Mucosa of rectum (tissue), 2 donors: ENCODE data around the gene CREM.
"Not testable (repeated sequence)": the region's sequence is repeated elsewhere in the genome, so short reads cannot be mapped to it uniquely, and the experiment has no call there.

Experiments
- H3K27ac ChIP-seq, 2 donors: one replicate each; pipeline ENCODE4 v1.7.0; 2013; ENCODE audit warnings: inconsistent platforms in 2 of 2, low read depth in 2 of 2, low read length in 2 of 2
- H3K27me3 ChIP-seq, 2 donors: one replicate each; pipeline ENCODE4 v1.7.0; 2013; ENCODE audit warnings: low read length in 2 of 2; ENCODE audit not compliant: control insufficient read depth in 2 of 2, insufficient read depth in 2 of 2
- H3K36me3 ChIP-seq, 2 donors: one replicate each; pipeline ENCODE4 v1.7.0; 2013; ENCODE audit warnings: low read length in 2 of 2; ENCODE audit not compliant: control insufficient read depth in 2 of 2, insufficient read depth in 2 of 2
- H3K4me1 ChIP-seq, 2 donors: one replicate each; pipeline ENCODE4 v1.7.0; 2013; ENCODE audit warnings: low read length in 2 of 2, mild to moderate bottlenecking in 1 of 2; ENCODE audit not compliant: control insufficient read depth in 2 of 2, insufficient read depth in 2 of 2
- H3K4me3 ChIP-seq, 2 donors: one replicate each; pipeline ENCODE4 v1.7.0; 2013; ENCODE audit warnings: low read length in 2 of 2
- H3K9ac ChIP-seq, 2 donors: one replicate each; pipeline ENCODE4 v1.7.0; 2013; ENCODE audit warnings: low read length in 2 of 2, low read depth in 1 of 2, mild to moderate bottlenecking in 1 of 2
- H3K9me3 ChIP-seq, 2 donors: one replicate each; pipeline ENCODE4 v1.7.0; 2013; ENCODE audit warnings: low read length in 2 of 2; ENCODE audit not compliant: control insufficient read depth in 2 of 2
- donor health status: healthy.
- donor health status: Normal muscosa, but diverticular disease.

Gene CREM

GRCh38 chr10:35216303-35216905 lies 89.8 kb downstream of the CREM start:
- Histone ChIP-seq H3K36me3 (no peaks in the 10 kb centered on the region), H3K9ac (no peak overlapping the region), H3K27me3 (no peaks in the 10 kb centered on the region), H3K9me3 (no peaks in the 10 kb centered on the region), H3K27ac (no peak overlapping the region), H3K4me1 (peaks cover 0 to 2% of the 10 kb centered on the region in 2 donors), H3K4me3 (no peak overlapping the region)

DNA sequence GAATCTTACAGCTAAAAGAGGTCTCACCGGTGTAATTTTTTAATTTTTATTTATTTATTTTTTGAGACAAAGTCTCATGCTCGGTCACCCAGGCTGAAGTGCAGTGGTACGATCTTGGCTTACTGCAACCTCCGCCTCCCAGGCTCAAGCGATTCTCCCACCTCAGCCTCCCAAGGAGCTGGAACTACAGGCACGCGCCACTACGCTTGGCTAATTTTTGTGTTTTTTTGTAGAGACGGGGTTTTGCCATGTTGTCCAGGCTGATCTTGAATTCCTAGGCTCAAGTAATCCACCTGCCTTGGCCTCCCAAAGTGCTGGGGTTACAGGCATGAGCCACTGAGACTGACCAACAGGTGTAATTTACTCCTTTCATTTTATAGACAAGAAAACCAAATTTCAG lies 90.3 kb downstream of the CREM start:
- H3K4me3 ChIP-seq, H3K27ac ChIP-seq, H3K9ac ChIP-seq, H3K9me3 ChIP-seq, H3K4me1 ChIP-seq, H3K27me3 ChIP-seq, H3K36me3 ChIP-seq: not testable (repeated sequence)

- no peaks in the 10 kb centered on the region for H3K27me3 ChIP-seq
- no peaks in the 10 kb centered on the region for H3K9me3 ChIP-seq
- no peak overlapping the region for H3K9ac ChIP-seq
- H3K27ac ChIP-seq = no peak overlapping the region
- no peaks in the 10 kb centered on the region for H3K36me3 ChIP-seq
- H3K4me3 ChIP-seq = no peak overlapping the region
- peaks cover 0 to 2% of the 10 kb centered on the region in 2 donors for H3K4me1 ChIP-seq
Measured at GRCh38 chr10:35217455-35217854, 90.8 kb downstream of the CREM start.

- H3K27ac ChIP-seq = no peak overlapping the region
- H3K9me3 ChIP-seq = no peaks in the 10 kb centered on the region
- no peaks in the 10 kb centered on the region for H3K36me3 ChIP-seq
- H3K27me3 ChIP-seq = no peaks in the 10 kb centered on the region
- peak overlapping the region in 1 of 2 donors; percentile 38 for H3K4me3 ChIP-seq
- peaks cover 0 to 2% of the 10 kb centered on the region in 2 donors for H3K4me1 ChIP-seq
- no peak overlapping the region for H3K9ac ChIP-seq
Measured at GRCh38 chr10:35218339-35218955, 91.8 kb downstream of the CREM start.

GRCh38 chr10:35219292-35219691 lies 92.6 kb downstream of the CREM start:
- no peak overlapping the region for H3K27ac ChIP-seq
- H3K4me1 ChIP-seq = peaks cover 0 to 2% of the 10 kb centered on the region in 2 donors
- no peaks in the 10 kb centered on the region for H3K27me3 ChIP-seq
- H3K9ac ChIP-seq = no peak overlapping the region
- no peaks in the 10 kb centered on the region for H3K9me3 ChIP-seq
- H3K4me3 ChIP-seq = no peak overlapping the region
- H3K36me3 ChIP-seq = no peaks in the 10 kb centered on the region

GRCh38 chr10:35219891-35220890 lies 93.5 kb downstream of the CREM start:
- Histone ChIP-seq H3K27ac (no peak overlapping the region), H3K9ac (no peak overlapping the region), H3K4me1 (peaks cover 0 to 2% of the 10 kb centered on the region in 2 donors), H3K4me3 (no peak overlapping the region), H3K9me3 (no peaks in the 10 kb centered on the region), H3K27me3 (no peaks in the 10 kb centered on the region), H3K36me3 (no peaks in the 10 kb centered on the region)

DNA sequence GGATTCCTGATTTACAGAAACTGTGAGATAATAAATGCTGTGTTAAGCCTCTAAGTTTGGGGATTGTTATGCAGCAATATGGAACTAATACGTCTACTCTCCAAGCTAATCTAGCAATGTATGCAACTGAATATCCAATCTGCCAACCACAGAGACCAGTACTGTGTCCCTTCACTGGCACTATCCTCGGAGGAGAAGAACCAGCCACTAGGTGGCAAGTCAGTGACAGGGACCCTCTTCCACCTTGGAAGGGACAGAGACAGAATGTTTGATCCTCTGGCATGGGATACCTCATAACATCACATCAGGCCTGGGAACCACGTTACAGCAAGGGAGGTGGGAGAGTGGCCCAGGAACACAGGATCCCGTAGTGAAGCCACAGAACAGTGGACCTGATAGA lies 96.4 kb downstream of the CREM start:
- Histone ChIP-seq H3K9ac (no peak overlapping the region), H3K27me3 (no peaks in the 10 kb centered on the region), H3K36me3 (no peaks in the 10 kb centered on the region), H3K4me1 (no peaks in the 10 kb centered on the region), H3K9me3 (no peaks in the 10 kb centered on the region), H3K4me3 (no peak overlapping the region), H3K27ac (no peak overlapping the region)

DNA sequence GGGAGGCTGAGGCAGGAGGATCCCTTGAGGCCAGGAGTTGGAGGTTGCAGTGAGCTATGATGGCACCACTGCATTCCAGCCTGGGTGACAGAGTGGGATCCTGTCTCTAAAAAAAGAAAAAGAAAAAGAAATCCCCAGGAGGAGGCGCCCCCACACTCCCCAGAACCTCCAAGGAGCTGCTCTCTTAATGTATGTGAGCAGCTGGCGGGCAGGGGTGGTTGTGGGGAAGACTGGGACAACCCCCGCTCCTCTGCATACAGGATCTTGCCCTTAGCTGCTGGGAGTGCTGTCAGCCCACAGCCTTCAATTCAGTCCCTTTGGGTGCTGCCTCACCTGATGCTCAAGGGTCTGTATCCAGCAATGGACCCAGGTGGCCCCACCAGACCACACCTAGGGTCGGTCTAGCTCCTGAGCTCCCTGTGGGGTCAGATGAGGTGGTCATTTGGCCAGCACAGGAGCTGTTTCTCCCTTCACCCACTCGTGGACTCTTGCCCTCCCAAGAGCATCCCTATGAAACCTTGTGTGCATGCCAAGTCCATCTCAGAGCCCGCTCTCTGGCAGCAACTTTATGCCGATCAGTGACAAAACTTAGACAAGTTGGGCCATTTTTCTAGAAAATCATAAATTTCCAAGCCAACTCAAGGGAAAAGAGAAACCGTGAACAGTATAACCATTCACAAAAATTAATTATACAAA lies 97.5 kb downstream of the CREM start:
- H3K27me3 ChIP-seq = no peaks in the 10 kb centered on the region
- no peak overlapping the region for H3K9ac ChIP-seq
- no peak overlapping the region for H3K4me3 ChIP-seq
- H3K9me3 ChIP-seq = no peaks in the 10 kb centered on the region
- no peaks in the 10 kb centered on the region for H3K4me1 ChIP-seq
- H3K36me3 ChIP-seq = no peaks in the 10 kb centered on the region
- no peak overlapping the region for H3K27ac ChIP-seq

- H3K36me3 ChIP-seq = no peaks in the 10 kb centered on the region
- no peaks in the 10 kb centered on the region for H3K27me3 ChIP-seq
- no peak overlapping the region for H3K4me3 ChIP-seq
- H3K9ac ChIP-seq = no peak overlapping the region
- H3K4me1 ChIP-seq = no peaks in the 10 kb centered on the region
- H3K27ac ChIP-seq = no peak overlapping the region
- no peaks in the 10 kb centered on the region for H3K9me3 ChIP-seq
Measured at GRCh38 chr10:35225204-35225603, 98.6 kb downstream of the CREM start.
